Kidney epithelial cell (primary cell): ENCODE data around the gene SYNE1. TPM values are rescaled to one million over a fixed set of nuclear protein-coding genes. Genes with fewer than 3 reads are reported as not detected.

Experiments used
- DNase-seq: peaks from one replicate; pipeline ENCODE4 v3.0.0-alpha.2; 2010; ENCODE audit warnings: low read depth
- H3K27me3 ChIP-seq: 2 replicates; pipeline ENCODE4 v1.6.0; 2011; ENCODE audit warnings: low read length; ENCODE audit not compliant: control insufficient read depth, insufficient read depth
- H3K36me3 ChIP-seq: 2 replicates; pipeline ENCODE4 v1.5.1; 2011; ENCODE audit warnings: low read length; ENCODE audit not compliant: control insufficient read depth, insufficient read depth
- H3K4me3 ChIP-seq: 2 replicates; pipeline ENCODE4 v1.5.1; 2011; ENCODE audit warnings: low read depth, mild to moderate bottlenecking, control low read depth, low read length
- CTCF ChIP-seq: IDR thresholded peaks from 2 replicates; pipeline ENCODE4 v1.5.1; 2011; ENCODE audit warnings: mild to moderate bottlenecking, moderate library complexity, low read length, control low read depth, inconsistent platforms; ENCODE audit not compliant: insufficient read depth, poor library complexity, severe bottlenecking
- total RNA-seq: library from RNA; depleted of rRNA; stranded (reverse); fragments of >200 nt; gene quantifications from 2 replicates; pipeline ENCODE4 v1.2.3, GENCODE V29; 2015

The SYNE1 gene
- total RNA-seq, 1 donor from 2014 or later = 43.1 TPM

- Histone ChIP-seq H3K27me3 (no peaks in the 10 kb centered on the region), H3K36me3 (no peaks in the 10 kb centered on the region), H3K4me3 (no peak overlapping the region)
- TF ChIP-seq CTCF = no peak
- DNase-seq = no peak
Observed at GRCh38 chr6:152093711-152094110, 543.5 kb downstream of the SYNE1 start.

GRCh38 chr6:152091851-152092341 lies 545.3 kb downstream of the SYNE1 start:
- no peak for TF ChIP-seq CTCF
- DNase-seq = no peak
- H3K27me3 ChIP-seq = no peaks in the 10 kb centered on the region
- no peak overlapping the region for H3K4me3 ChIP-seq
- no peaks in the 10 kb centered on the region for H3K36me3 ChIP-seq

- H3K27me3 ChIP-seq = no peaks in the 10 kb centered on the region
- no peak for TF ChIP-seq CTCF
- DNase-seq = no peak
- no peaks in the 10 kb centered on the region for H3K36me3 ChIP-seq
- H3K4me3 ChIP-seq = no peak overlapping the region
Observed at GRCh38 chr6:152091201-152091600, 546.0 kb downstream of the SYNE1 start.

DNA sequence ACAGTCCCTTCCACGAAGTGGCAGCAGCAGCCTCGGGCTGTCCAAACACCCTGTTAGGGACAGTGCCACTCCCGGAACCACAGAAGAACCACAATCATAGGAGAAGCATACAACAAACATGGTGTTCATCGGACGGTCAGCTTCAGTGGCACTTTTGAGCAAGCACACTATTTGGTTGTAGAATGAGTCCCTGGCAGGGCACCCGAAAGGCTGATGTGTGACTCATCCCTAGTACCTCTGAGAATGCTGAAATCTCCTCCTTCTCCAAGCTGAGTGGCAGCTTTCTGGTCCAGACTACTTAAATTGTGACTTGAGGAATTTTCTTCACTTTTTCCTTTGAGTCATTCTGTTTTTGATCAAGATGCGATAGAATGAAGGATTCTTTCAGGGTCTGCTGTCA lies 547.2 kb downstream of the SYNE1 start:
- no peak for DNase-seq
- no peaks in the 10 kb centered on the region for H3K36me3 ChIP-seq
- H3K4me3 ChIP-seq = no peak overlapping the region
- H3K27me3 ChIP-seq = no peaks in the 10 kb centered on the region
- no peak for TF ChIP-seq CTCF

DNA sequence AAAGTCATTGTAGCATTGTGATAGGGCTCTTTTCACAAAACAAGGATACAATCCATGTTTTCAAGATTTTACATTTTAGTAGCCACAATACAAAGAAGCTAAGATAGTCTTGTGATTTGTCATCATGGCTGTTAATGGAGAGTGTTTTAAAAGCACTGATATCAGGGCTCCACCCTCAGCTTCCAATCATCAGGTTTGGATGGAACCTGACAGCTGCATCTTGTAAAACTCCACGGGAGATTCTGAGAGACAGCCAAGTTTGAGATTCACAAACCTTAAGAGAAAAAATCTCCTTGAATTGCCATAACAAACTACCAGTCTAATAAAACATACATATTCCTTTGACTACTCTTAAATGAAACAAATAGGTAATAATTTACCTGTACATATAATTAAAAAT lies 549.5 kb downstream of the SYNE1 start:
- Histone ChIP-seq H3K4me3 (no peak overlapping the region), H3K36me3 (no peaks in the 10 kb centered on the region), H3K27me3 (no peaks in the 10 kb centered on the region)
- TF ChIP-seq CTCF = no peak
- DNase-seq = no peak

DNA sequence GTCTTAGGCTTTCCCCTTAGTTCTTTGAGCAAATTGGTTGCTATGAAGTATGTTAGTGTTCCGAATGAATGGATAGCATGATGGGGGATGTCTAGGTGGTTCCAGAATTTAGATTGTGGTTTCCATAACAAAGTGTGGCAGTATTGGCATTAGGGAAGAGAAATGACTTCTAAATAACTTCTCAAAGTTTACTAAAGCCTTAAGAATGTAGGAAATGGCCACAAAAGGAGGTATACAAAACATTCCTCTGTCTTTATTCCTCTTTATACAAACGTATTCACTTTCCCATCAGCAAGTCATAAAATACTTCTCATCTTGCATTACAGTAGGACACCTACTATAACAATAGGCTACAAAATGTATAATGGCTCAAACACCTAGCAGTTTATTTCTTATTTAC lies 550.1 kb downstream of the SYNE1 start:
- DNase-seq = peak; percentile 23
- Histone ChIP-seq H3K36me3 (no peaks in the 10 kb centered on the region), H3K4me3 (no peak overlapping the region), H3K27me3 (no peaks in the 10 kb centered on the region)
- TF ChIP-seq CTCF = no peak
